Activated CD8-positive, alpha-beta T cell treated with anti-CD3 and anti-CD28 coated beads for 36 hours (primary cell): Measurements from ENCODE around the gene OSBPL6. TPM values are rescaled to one million over a fixed set of nuclear protein-coding genes. Genes with fewer than 3 reads are reported as not detected.
A peak's percentile ranks its signal among the peaks of the same experiment; 100 is the strongest.
"Not testable (repeated sequence)": the region's sequence is repeated elsewhere in the genome, so short reads cannot be mapped to it uniquely, and the experiment has no call there.

ENCODE experiments used
- ATAC-seq: fragments of 200-7000 bp; cut with Tn5 transposase; one replicate; pipeline ENCODE4 v1.10.0; 2021; ENCODE audit warnings: mild to moderate bottlenecking, moderate library complexity
- CTCF ChIA-PET: fragments of 350-600 bp; sonication (Branson Sonifier 250); formaldehyde crosslinking; loops from one replicate; lab custom pipeline; 2021; ENCODE audit warnings: antibody characterized with exemption; lab: Charles Lee
- POLR2A ChIA-PET: fragments of 350-600 bp; sonication (Branson Sonifier 250); formaldehyde crosslinking; loops from one replicate; lab custom pipeline; 2021; ENCODE audit warnings: antibody characterized with exemption; lab: Charles Lee
- DNase-seq: peaks from one replicate; pipeline ENCODE4 v3.0.0-alpha.2; 2020
- H3K27ac Mint-ChIP-seq: one replicate; pipeline ENCODE4 v1.8.0; 2021; ENCODE audit warnings: mild to moderate bottlenecking, mixed read lengths
- H3K27me3 Mint-ChIP-seq: one replicate; pipeline ENCODE4 v1.8.0; 2021; ENCODE audit warnings: mixed read lengths
- H3K36me3 Mint-ChIP-seq: one replicate; pipeline ENCODE4 v1.8.0; 2021; ENCODE audit warnings: low read depth, mixed read lengths
- H3K4me1 Mint-ChIP-seq: one replicate; pipeline ENCODE4 v1.8.0; 2021; ENCODE audit warnings: low read depth, mixed read lengths
- H3K4me3 Mint-ChIP-seq: one replicate; pipeline ENCODE4 v1.8.0; 2021; ENCODE audit warnings: mild to moderate bottlenecking, moderate library complexity, mixed read lengths
- H3K9me3 Mint-ChIP-seq: one replicate; pipeline ENCODE4 v1.8.0; 2021; ENCODE audit warnings: mixed read lengths
- intact Hi-C: fragments of 100-400 bp; cut with micrococcal nuclease; formaldehyde crosslinking; loops from one replicate; pipeline ENCODE4 v1.10.0; 2022
- total RNA-seq, 2 experiments: library from RNA; stranded (reverse); gene quantifications; one replicate each; pipeline ENCODE4 v1.2.3, GENCODE V29; 2021
- TF ChIP-seq, protein P1 (sequence below): fragments of 200-600 bp; IDR thresholded peaks from one replicate; pipeline ENCODE4 v1.8.0; 2022; ENCODE audit warnings: antibody characterized with exemption, mild to moderate bottlenecking

The OSBPL6 gene
- total RNA-seq, 2 experiments from 2014 or later: 2.5 to 4.0 TPM

DNA sequence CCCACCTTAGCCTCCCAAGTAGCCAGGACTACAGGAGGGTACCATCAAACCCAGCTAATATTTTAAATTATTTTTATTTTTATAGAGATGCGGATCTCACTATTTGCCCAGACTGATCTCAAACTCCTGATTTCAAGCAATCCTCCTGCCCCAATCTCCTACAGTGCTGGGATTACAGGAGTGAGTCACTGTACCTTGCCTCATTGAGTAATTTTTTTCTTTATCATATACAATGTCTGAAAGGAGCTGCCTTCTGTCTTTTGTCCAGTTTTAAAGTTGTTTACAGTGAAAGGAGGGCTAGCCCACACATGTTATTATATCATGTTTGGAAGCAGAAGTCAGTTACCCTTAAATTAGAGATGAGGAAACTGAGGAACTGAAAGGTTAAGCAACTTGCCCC is 224.1 kb downstream of the OSBPL6 start:
- DNase-seq (no peak), ATAC-seq (no peak)
- TF ChIP-seq, protein P1, sequence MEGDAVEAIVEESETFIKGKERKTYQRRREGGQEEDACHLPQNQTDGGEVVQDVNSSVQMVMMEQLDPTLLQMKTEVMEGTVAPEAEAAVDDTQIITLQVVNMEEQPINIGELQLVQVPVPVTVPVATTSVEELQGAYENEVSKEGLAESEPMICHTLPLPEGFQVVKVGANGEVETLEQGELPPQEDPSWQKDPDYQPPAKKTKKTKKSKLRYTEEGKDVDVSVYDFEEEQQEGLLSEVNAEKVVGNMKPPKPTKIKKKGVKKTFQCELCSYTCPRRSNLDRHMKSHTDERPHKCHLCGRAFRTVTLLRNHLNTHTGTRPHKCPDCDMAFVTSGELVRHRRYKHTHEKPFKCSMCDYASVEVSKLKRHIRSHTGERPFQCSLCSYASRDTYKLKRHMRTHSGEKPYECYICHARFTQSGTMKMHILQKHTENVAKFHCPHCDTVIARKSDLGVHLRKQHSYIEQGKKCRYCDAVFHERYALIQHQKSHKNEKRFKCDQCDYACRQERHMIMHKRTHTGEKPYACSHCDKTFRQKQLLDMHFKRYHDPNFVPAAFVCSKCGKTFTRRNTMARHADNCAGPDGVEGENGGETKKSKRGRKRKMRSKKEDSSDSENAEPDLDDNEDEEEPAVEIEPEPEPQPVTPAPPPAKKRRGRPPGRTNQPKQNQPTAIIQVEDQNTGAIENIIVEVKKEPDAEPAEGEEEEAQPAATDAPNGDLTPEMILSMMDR: no peak
- no peak overlapping the region for H3K27ac Mint-ChIP-seq
- no peak overlapping the region for H3K4me3 Mint-ChIP-seq
- CTCF ChIA-PET: interaction anchor here (1.0 to 9.3 kb wide), 9 partner anchors 13 to 308 kb away, joined by 3 to 154 read pairs (median 4); partner anchors contain the start of gene PRKRA
- H3K4me1 Mint-ChIP-seq: peaks cover 9% of the 10 kb centered on the region
- H3K9me3 Mint-ChIP-seq: no peaks in the 10 kb centered on the region
- no peaks in the 10 kb centered on the region for H3K27me3 Mint-ChIP-seq
- H3K36me3 Mint-ChIP-seq: peaks cover 13% of the 10 kb centered on the region
- intact Hi-C loops: no loop called here
- POLR2A ChIA-PET: interaction anchor here (0.6 to 0.7 kb wide), 2 partner anchors 13 to 211 kb away, joined by 3 read pairs; no protein-coding TSS in a partner anchor

DNA sequence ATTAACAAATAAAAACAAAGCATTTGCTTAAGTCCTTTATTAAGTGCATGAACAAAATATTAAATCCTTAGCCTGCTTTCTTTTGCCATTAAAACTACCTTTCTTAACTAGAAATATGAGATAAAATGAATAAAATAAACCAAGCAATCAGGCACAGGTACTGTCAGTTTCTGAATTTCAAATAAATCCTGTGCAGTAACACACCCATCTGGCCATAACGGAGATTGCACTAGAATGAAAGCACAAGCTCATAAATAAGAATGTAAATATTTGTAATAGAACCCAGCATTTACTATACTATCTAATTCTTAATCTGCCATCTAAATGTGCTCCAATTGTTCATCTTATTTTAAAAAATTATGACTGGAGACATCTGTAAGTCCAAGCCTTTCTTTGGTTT is 224.8 kb downstream of the OSBPL6 start:
- Mint-ChIP-seq H3K27me3 (no peaks in the 10 kb centered on the region), H3K27ac (no peak overlapping the region), H3K4me3 (no peak overlapping the region), H3K9me3 (no peaks in the 10 kb centered on the region), H3K4me1 (peaks cover 9% of the 10 kb centered on the region), H3K36me3 (peaks cover 18% of the 10 kb centered on the region)
- no peak for ATAC-seq
- ChIA-PET CTCF (interaction anchor here (1.0 to 9.3 kb wide), 11 partner anchors 13 to 309 kb away, joined by 3 to 154 read pairs (median 4); partner anchors contain the start of genes PRKRA and RBM45), POLR2A (interaction anchor here (0.6 to 0.7 kb wide), 2 partner anchors 14 to 210 kb away, joined by 3 read pairs; no protein-coding TSS in a partner anchor)
- intact Hi-C loops: no loop called here
- TF ChIP-seq, protein P1: no peak
- no peak for DNase-seq

DNA sequence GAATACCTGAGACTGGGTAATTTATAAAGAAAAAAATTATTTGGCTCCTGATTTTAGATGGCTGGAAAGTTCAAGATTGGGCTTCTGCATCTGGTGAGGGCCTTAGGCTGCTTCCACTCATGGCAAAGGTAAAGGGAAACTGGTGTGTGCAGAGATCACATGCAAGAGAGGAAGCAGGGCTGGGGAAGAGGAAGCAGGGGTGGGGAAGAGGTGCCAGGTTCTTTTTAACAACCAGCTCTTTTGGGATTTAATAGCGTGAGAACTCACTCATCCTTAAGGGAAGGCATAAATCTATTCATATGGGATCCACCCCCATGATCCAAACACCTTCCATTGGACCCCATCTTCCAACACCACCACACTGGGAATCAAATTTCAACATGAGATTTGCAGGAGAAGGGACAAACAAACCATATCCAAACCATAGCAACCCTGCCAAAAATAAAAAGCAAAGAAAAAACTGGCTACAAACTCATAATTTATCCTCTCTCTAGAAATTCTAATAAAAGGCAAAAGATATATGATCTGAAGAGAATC is 226.2 kb downstream of the OSBPL6 start:
- intact Hi-C loops: no loop called here
- H3K4me3 Mint-ChIP-seq: no peak overlapping the region
- H3K4me1 Mint-ChIP-seq: peaks cover 4% of the 10 kb centered on the region
- peaks cover 6% of the 10 kb centered on the region for H3K9me3 Mint-ChIP-seq
- no peaks in the 10 kb centered on the region for H3K27me3 Mint-ChIP-seq
- DNase-seq: no peak
- TF ChIP-seq, protein P1: no peak
- H3K36me3 Mint-ChIP-seq: peaks cover 29% of the 10 kb centered on the region
- ATAC-seq: no peak
- H3K27ac Mint-ChIP-seq: peak overlapping the region; percentile 26
- CTCF ChIA-PET: interaction anchor here (0.8 to 9.3 kb wide), 2 partner anchors 23 to 25 kb away, joined by 4 to 154 read pairs; no protein-coding TSS in a partner anchor
- POLR2A ChIA-PET: interaction anchor here (0.6 kb wide), 1 partner anchor 1157 kb away, joined by 3 read pairs; no protein-coding TSS in a partner anchor

DNA sequence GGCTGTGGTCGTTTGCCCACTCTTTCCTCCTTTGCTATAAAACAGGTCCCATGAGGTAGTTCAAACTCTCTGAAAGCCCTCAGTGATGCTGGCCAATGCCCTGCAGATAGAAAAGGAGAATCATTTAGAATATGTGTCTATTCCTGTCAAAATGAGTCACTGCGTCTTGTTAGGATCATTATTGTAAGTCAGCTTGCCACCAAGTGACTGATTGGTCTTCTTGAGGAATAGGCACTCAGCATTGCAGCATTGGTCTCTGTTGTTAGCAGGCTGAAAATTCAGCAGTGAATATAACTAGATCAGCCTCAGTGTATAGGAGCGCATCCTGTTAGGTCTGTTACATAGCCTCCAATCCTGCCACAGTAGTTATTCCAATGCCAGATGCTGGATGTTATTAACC is 227.8 kb downstream of the OSBPL6 start:
- Mint-ChIP-seq H3K4me1 (no peaks in the 10 kb centered on the region), H3K27ac (no peak overlapping the region), H3K27me3 (no peaks in the 10 kb centered on the region), H3K4me3 (no peak overlapping the region), H3K9me3 (peaks cover 13% of the 10 kb centered on the region), H3K36me3 (peaks cover 43% of the 10 kb centered on the region)
- intact Hi-C loops: no loop called here
- no peak for ATAC-seq
- CTCF ChIA-PET: interaction anchor here (1.4 to 2.3 kb wide), 2 partner anchors 7 to 22 kb away, joined by 6 to 13 read pairs; no protein-coding TSS in a partner anchor
- POLR2A ChIA-PET: no interaction called here
- no peak for DNase-seq
- TF ChIP-seq, protein P1: no peak

DNA sequence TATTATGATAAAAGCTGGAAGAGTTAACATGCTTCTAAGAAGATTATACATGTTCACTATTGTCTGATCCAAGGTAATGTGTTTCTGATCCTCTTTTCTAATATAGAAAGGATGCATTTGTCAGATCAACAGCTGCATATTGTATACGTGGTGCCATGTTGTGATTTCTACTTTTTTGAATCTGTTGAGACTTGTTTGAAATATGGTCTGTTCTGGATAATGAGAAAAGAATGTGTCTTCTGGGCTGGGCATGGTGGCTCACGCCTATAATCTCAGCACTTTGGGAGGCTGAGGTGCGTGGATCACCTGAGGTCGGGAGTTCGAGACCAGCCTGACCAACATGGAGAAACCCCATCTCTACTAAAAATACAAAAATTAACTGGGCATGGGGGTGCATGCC is 229.4 kb downstream of the OSBPL6 start:
- Mint-ChIP-seq H3K36me3 (peaks cover 55% of the 10 kb centered on the region), H3K9me3 (peaks cover 13% of the 10 kb centered on the region)
- H3K27ac Mint-ChIP-seq, H3K27me3 Mint-ChIP-seq, intact Hi-C loops, DNase-seq, ATAC-seq, H3K4me1 Mint-ChIP-seq, H3K4me3 Mint-ChIP-seq, POLR2A ChIA-PET: not testable (repeated sequence)
- CTCF ChIA-PET: interaction anchor here (1.4 to 2.3 kb wide), 2 partner anchors 9 to 20 kb away, joined by 6 to 13 read pairs; no protein-coding TSS in a partner anchor
